Endothelial cell of umbilical vein (primary cell): ENCODE measurements around the gene PRR9. TPM values are rescaled to one million over a fixed set of nuclear protein-coding genes. Genes with fewer than 3 reads are reported as not detected.

Experiments
- BruUV-seq: library from RNA; stranded (reverse); fragments of 400-500 nt; replicated peaks from 2 replicates; lab custom pipeline; 2021; lab: Mats Ljungman, UMichigan
- CTCF ChIA-PET: fragments of 300-600, 350-600 bp; sonication (Branson Sonifier 250); formaldehyde crosslinking; loops from one replicate; lab custom pipeline; 2021; ENCODE audit warnings: antibody characterized with exemption, inconsistent platforms; lab: Charles Lee
- POLR2A ChIA-PET: fragments of 300-600, 350-600 bp; sonication (Branson Sonifier 250); formaldehyde crosslinking; loops from one replicate; lab custom pipeline; 2021; ENCODE audit warnings: antibody characterized with exemption, inconsistent platforms; lab: Charles Lee
- DNase-seq: peaks from one replicate; pipeline ENCODE4 v3.0.0-alpha.2; 2011; ENCODE audit warnings: low read depth, low spot score
- FAIRE-seq: peaks from 2 replicates; lab custom pipeline; 2011; peaks lifted over from hg19 to GRCh38; lab: Jason Lieb, UNC
- H2AFZ ChIP-seq: 2 replicates; pipeline ENCODE4 v1.6.0; 2012; ENCODE audit warnings: low read depth, low read length, control low read depth, inconsistent platforms
- H3K27ac ChIP-seq: 2 replicates; pipeline ENCODE4 v1.5.1; 2011; ENCODE audit warnings: low read depth, mild to moderate bottlenecking, control low read depth, low read length, moderate library complexity; ENCODE audit not compliant: insufficient read depth
- H3K27me3 ChIP-seq, 2 experiments: 2 replicates each; pipeline versions ENCODE4 v1.6.0 to v1.6.1; 2011; ENCODE audit warnings: low read length in 2 of 2, mixed read lengths in 1 of 2; ENCODE audit not compliant: control insufficient read depth in 2 of 2, insufficient read depth in 2 of 2
- H3K36me3 ChIP-seq, 2 experiments: 2 replicates in 1 of 2; 3 replicates in 1 of 2; pipeline ENCODE4 v1.5.1; 2011; ENCODE audit warnings: low read length in 2 of 2, mild to moderate bottlenecking in 1 of 2, moderate library complexity in 1 of 2; ENCODE audit not compliant: control insufficient read depth in 2 of 2, insufficient read depth in 2 of 2; ENCODE audit errors: extremely low read depth in 1 of 2
- H3K4me1 ChIP-seq: 3 replicates; pipeline ENCODE4 v1.5.1; 2011; ENCODE audit warnings: mild to moderate bottlenecking, low read length; ENCODE audit not compliant: control insufficient read depth, insufficient read depth; ENCODE audit errors: extremely low read depth
- H3K4me2 ChIP-seq: 2 replicates; pipeline ENCODE4 v1.6.1; 2011; ENCODE audit warnings: low read length, control low read depth, mixed read lengths; ENCODE audit not compliant: insufficient read depth
- H3K4me3 ChIP-seq, 3 experiments: fragments of 200-600 bp in 1 of 3; sonication (generic), shearing (Covaris generic) in 1 of 3; replicated peaks in 1 of 3; 2 replicates each; pipeline ENCODE4 v1.5.1; 2011 to 2016; ENCODE audit warnings: control low read depth in 3 of 3, low read length in 3 of 3, mild to moderate bottlenecking in 2 of 3, inconsistent platforms in 1 of 3, low read depth in 1 of 3, moderate library complexity in 1 of 3; ENCODE audit not compliant: insufficient read depth in 1 of 3
- H3K79me2 ChIP-seq: 2 replicates; pipeline ENCODE4 v1.6.0; 2012; ENCODE audit warnings: low read length, inconsistent platforms; ENCODE audit not compliant: control insufficient read depth, insufficient read depth
- H3K9ac ChIP-seq: replicated peaks from 2 replicates; pipeline ENCODE3; 2011; ENCODE audit warnings: low read length, control low read depth; ENCODE audit not compliant: insufficient read depth; ENCODE audit errors: extremely low read depth
- H3K9me1 ChIP-seq: replicated peaks from 3 replicates; pipeline ENCODE4 v1.6.0; 2011; ENCODE audit warnings: mild to moderate bottlenecking, low read length; ENCODE audit not compliant: control insufficient read depth, insufficient read depth; ENCODE audit errors: extremely low read depth
- H3K9me3 ChIP-seq: replicated peaks from 2 replicates; pipeline ENCODE4 v1.5.1; 2012; ENCODE audit warnings: low read length, inconsistent platforms; ENCODE audit not compliant: control insufficient read depth, insufficient read depth
- H4K20me1 ChIP-seq: replicated peaks from 2 replicates; pipeline ENCODE3; 2011; ENCODE audit warnings: mild to moderate bottlenecking, low read length; ENCODE audit not compliant: control insufficient read depth, insufficient read depth; ENCODE audit errors: extremely low read depth
- CTCF ChIP-seq, 2 donors: IDR thresholded peaks; 1 replicate in 1 of 2; 2 replicates in 1 of 2; pipeline ENCODE4 v1.5.1; 2011; ENCODE audit warnings: low read length in 2 of 2, mild to moderate bottlenecking in 2 of 2, moderate library complexity in 2 of 2, control low read depth in 1 of 2, inconsistent platforms in 1 of 2, low read depth in 1 of 2; ENCODE audit not compliant: insufficient read depth in 1 of 2; ENCODE audit errors: extremely low read depth in 1 of 2
- EZH2 ChIP-seq: IDR thresholded peaks from 2 replicates; pipeline ENCODE4 v1.6.1; 2012; ENCODE audit warnings: borderline replicate concordance, low read depth, mild to moderate bottlenecking, moderate library complexity, low read length, inconsistent platforms; ENCODE audit not compliant: severe bottlenecking
- FOS ChIP-seq: IDR thresholded peaks from 2 replicates; pipeline ENCODE4 v1.6.1; 2011; ENCODE audit warnings: mild to moderate bottlenecking, low read length, moderate library complexity, borderline replicate concordance; ENCODE audit not compliant: insufficient read depth
- GATA2 ChIP-seq: IDR thresholded peaks from 2 replicates; pipeline ENCODE4 v1.7.0; 2011; ENCODE audit warnings: low read depth, mild to moderate bottlenecking, moderate library complexity, mixed read lengths, low read length; ENCODE audit not compliant: insufficient read length, insufficient read depth
- JUN ChIP-seq: IDR thresholded peaks from 2 replicates; pipeline ENCODE4 v1.6.1; 2011; ENCODE audit warnings: borderline replicate concordance, low read depth; ENCODE audit not compliant: insufficient read length, insufficient read depth
- MAX ChIP-seq: IDR thresholded peaks from 2 replicates; pipeline ENCODE4 v1.6.1; 2011; ENCODE audit not compliant: insufficient read depth, insufficient read length
- POLR2A ChIP-seq: IDR thresholded peaks from 2 replicates; pipeline ENCODE4 v1.6.1; 2012; ENCODE audit warnings: low read depth, mild to moderate bottlenecking, control low read depth, low read length
- POLR2AphosphoS5 ChIP-seq: IDR thresholded peaks from 2 replicates; pipeline ENCODE4 v1.6.1; 2012; ENCODE audit warnings: low read depth, mild to moderate bottlenecking, control low read depth, low read length, moderate library complexity; ENCODE audit not compliant: insufficient read depth
- dilution Hi-C: fragments of 300-500 bp; cut with MboI; formaldehyde crosslinking; loops from one replicate; pipeline ENCODE4 v1.15.0; 2019; ENCODE audit warnings: low sequenced_read_pairs; ENCODE audit not compliant: extremely low pct_ligation_motif_present
- intact Hi-C: fragments of 100-400 bp; cut with micrococcal nuclease; formaldehyde crosslinking; loops from one replicate; pipeline ENCODE4 v1.10.0; 2022
- polyA plus RNA-seq, 4 experiments: library from polyadenylated mRNA; depleted of rRNA in 3 of 4; stranded (reverse) in 3 of 4; unstranded in 1 of 4; fragments of >200 nt; gene quantifications; 2 replicates each; pipeline versions ENCODE4 v1.2.1 to v1.2.3, GENCODE V29; 2011 to 2012; ENCODE audit warnings: missing spikeins in 1 of 4
- total RNA-seq: library from RNA; stranded (reverse); gene quantifications from 2 replicates; pipeline ENCODE4 v1.2.3, GENCODE V29; 2021

The PRR9 gene
- total and polyA plus RNA-seq, 2 donors (not counting 3 experiments of a cell fraction or from before 2014, with no cell fraction given), result not detected

GRCh38 chr1:153253693-153254092, 36.3 kb downstream of the PRR9 start:
- H3K36me3 ChIP-seq, result no peaks in the 10 kb centered on the region
- TF ChIP-seq GATA2, result no peak
- TF ChIP-seq CTCF (IDR thresholded peaks at IDR 0.05; ENCODE audit: extremely low read depth in 1 of 2, insufficient read depth in 1 of 2, low read depth in 1 of 2, low read length in 2 of 2), result no peak
- no peak for TF ChIP-seq MAX
- TF ChIP-seq EZH2, result no peak
- TF ChIP-seq POLR2AphosphoS5, result no peak
- TF ChIP-seq JUN, result no peak
- TF ChIP-seq FOS, result no peak
- no peak for TF ChIP-seq POLR2A
- no peak overlapping the region for H3K9ac ChIP-seq
- H3K9me3 ChIP-seq, result no peaks in the 10 kb centered on the region
- BruUV-seq, result no TSS peak
- intact Hi-C loops (no loop called here), dilution Hi-C loops (no loop called here)
- no peak overlapping the region for H3K27ac ChIP-seq
- H3K9me1 ChIP-seq, result no peaks in the 10 kb centered on the region
- H3K4me1 ChIP-seq, result no peaks in the 10 kb centered on the region
- ChIA-PET CTCF (no interaction called here), POLR2A (no interaction called here)
- peaks cover 0 to under 1% of the 10 kb centered on the region in 2 experiments for H3K27me3 ChIP-seq
- H3K79me2 ChIP-seq, result no peaks in the 10 kb centered on the region
- FAIRE-seq, result no peak
- no peak overlapping the region for H3K4me3 ChIP-seq
- no peak overlapping the region for H3K4me2 ChIP-seq
- no peak for DNase-seq
- H2AFZ ChIP-seq, result no peak overlapping the region
- no peaks in the 10 kb centered on the region for H4K20me1 ChIP-seq
